HepG2 (cell line): ENCODE results near the gene MRI1. TPM values are rescaled to one million over a fixed set of nuclear protein-coding genes. Genes with fewer than 3 reads are reported as not detected.

ENCODE experiments used
- CENPT ChIP-seq: sonication (generic); formaldehyde crosslinking; IDR thresholded peaks from 2 replicates; pipeline ENCODE4 v1.8.0; 2022; ENCODE audit warnings: low read depth, mild to moderate bottlenecking, moderate library complexity, missing genetic modification reagents
- CENPX ChIP-seq: sonication (generic); formaldehyde crosslinking; IDR thresholded peaks from 2 replicates; pipeline ENCODE4 v1.9.0; 2021; ENCODE audit warnings: mild to moderate bottlenecking, missing genetic modification reagents, moderate library complexity
- DPF2 ChIP-seq: sonication (generic); formaldehyde crosslinking; IDR thresholded peaks from 2 replicates; pipeline ENCODE4 v1.4.0; 2020; ENCODE audit warnings: mild to moderate bottlenecking, low read depth, missing genetic modification reagents, borderline replicate concordance
- GTF2F1 ChIP-seq: fragments of 150-350 bp; IDR thresholded peaks from 2 replicates; pipeline ENCODE4 v1.6.1; 2014; ENCODE audit warnings: low read length
- HNRNPK ChIP-seq: fragments of 200-400 bp; formaldehyde crosslinking; IDR thresholded peaks from 2 replicates; pipeline ENCODE4 v1.6.1; 2018; ENCODE audit warnings: low read length, low read depth, moderate library complexity, mild to moderate bottlenecking; ENCODE audit not compliant: poor library complexity, severe bottlenecking
- KLF12 ChIP-seq: sonication (generic); formaldehyde crosslinking; IDR thresholded peaks from 2 replicates; pipeline ENCODE4 v1.4.0; 2020; ENCODE audit warnings: missing genetic modification reagents, borderline replicate concordance
- NFIC ChIP-seq: IDR thresholded peaks from 2 replicates; pipeline ENCODE4 v1.6.1; 2012; ENCODE audit warnings: mild to moderate bottlenecking, low read length, inconsistent platforms
- SALL1 ChIP-seq: sonication (generic); formaldehyde crosslinking; IDR thresholded peaks from 2 replicates; pipeline ENCODE4 v1.8.0; 2022; ENCODE audit warnings: mild to moderate bottlenecking, missing genetic modification reagents
- ZNF652 ChIP-seq: IDR thresholded peaks from 2 replicates; pipeline ENCODE4 v1.6.1; 2016; ENCODE audit warnings: low read depth, borderline replicate concordance
- ZNF788 ChIP-seq: sonication (generic); formaldehyde crosslinking; IDR thresholded peaks from 2 replicates; pipeline ENCODE4 v1.5.0; 2020; ENCODE audit warnings: mild to moderate bottlenecking, missing genetic modification reagents, borderline replicate concordance
- polyA plus RNA-seq, 8 experiments: library from polyadenylated mRNA; depleted of rRNA in 3 of 8; stranded (reverse) in 7 of 8; unstranded in 1 of 8; fragments of >200 nt; fragmentation: Illumina TruSeq in 4 of 8; extraction: Trizol in 4 of 8; gene quantifications; 2 replicates each; pipeline versions ENCODE4 v1.2.1 to v1.2.3, GENCODE V29; 2011 to 2016; ENCODE audit warnings: low read depth in 4 of 8, missing spikeins in 1 of 8, mixed read lengths in 1 of 8; ENCODE audit not compliant: insufficient read depth in 1 of 8
- total RNA-seq, 5 experiments: library from RNA; depleted of rRNA; stranded (reverse); fragments of >200 nt; fragmentation: Illumina TruSeq; extraction: Trizol; gene quantifications; 2 replicates each; pipeline ENCODE4 v1.2.3, GENCODE V29; 2016; ENCODE audit warnings: low read depth in 1 of 5
- TF ChIP-seq, protein P1 (sequence below): sonication (generic); formaldehyde crosslinking; IDR thresholded peaks from 2 replicates; pipeline ENCODE4 v1.9.0; 2021; ENCODE audit warnings: mild to moderate bottlenecking, missing genetic modification reagents
- TF ChIP-seq, protein P2 (sequence below): sonication (generic); formaldehyde crosslinking; IDR thresholded peaks from 2 replicates; pipeline ENCODE4 v1.5.1; 2020; ENCODE audit warnings: missing genetic modification reagents, mild to moderate bottlenecking, borderline replicate concordance
- TF ChIP-seq, protein P3 (sequence below): sonication (generic); formaldehyde crosslinking; IDR thresholded peaks from 2 replicates; pipeline ENCODE4 v1.4.0; 2020; ENCODE audit warnings: missing genetic modification reagents
- TF ChIP-seq, protein P4 (sequence below): sonication (generic); formaldehyde crosslinking; conservative IDR thresholded peaks from 2 replicates; pipeline ENCODE4 v1.8.0; 2022; ENCODE audit warnings: mild to moderate bottlenecking, moderate library complexity, missing genetic modification reagents
- TF ChIP-seq, protein P5 (sequence below): sonication (generic); formaldehyde crosslinking; IDR thresholded peaks from 2 replicates; pipeline ENCODE4 v1.8.1; 2023; ENCODE audit warnings: mild to moderate bottlenecking, moderate library complexity, missing genetic modification reagents

The MRI1 gene
- total and polyA plus RNA-seq, 2 of the 13 experiments (the other 11 are each of a cell fraction or from before 2014, with no cell fraction given): 20.1 to 20.6 TPM

DNA sequence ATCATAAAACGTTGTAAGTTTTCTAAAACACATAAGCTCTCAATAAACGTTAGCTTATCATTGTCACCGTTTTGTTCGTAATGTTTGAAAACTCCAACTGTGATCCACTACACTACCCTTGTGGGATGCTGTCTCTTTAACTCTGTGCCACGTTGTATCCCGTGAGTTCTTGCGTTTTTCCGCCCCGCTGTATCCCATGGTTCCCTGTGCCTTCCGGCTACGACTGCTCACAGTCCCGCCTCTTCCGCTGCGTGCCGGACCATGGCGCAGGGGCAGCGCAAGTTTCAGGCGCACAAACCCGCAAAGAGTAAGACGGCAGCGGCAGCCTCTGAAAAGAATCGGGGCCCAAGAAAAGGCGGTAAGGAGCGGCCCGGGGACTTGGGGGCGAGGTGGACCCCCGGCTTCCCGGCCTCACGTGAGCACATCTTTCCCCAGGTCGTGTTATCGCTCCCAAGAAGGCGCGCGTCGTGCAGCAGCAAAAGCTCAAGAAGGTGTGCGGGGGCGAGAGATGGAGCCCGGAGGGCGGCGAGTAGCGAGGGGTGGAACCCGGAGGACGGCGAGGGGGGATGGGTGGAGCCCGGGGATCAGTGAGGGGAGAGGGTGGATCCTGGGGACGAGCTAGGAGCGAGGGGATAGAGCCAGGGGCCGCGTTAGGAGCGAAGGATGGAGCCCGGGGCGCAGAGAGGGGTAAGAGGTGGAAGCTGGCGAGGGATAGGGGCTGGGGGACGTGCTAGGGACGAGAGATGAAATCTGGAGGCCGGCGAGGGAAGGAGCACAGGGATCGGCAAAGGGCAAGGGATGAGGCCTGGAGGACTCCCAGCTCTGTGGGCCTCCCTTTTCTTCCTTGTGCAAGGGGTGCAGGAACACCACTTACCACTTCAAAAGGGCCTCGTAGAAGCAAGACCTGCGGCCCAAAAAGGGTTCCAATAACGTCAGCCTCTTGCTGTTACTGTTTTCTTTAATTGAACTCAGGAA, 10.2 kb downstream of the MRI1 start, which contains the start of gene C19orf53 (continued):
- TF ChIP-seq HNRNPK (no peak), CENPT (CRISPR knock-in tag) (no peak), NFIC (no peak), ZNF788 (CRISPR knock-in tag) (peak; percentile 93; the same call in 1 of the 2 replicates), ZNF652 (no peak), CENPX (CRISPR knock-in tag) (no peak), SALL1 (CRISPR knock-in tag) (peak; percentile 84), DPF2 (no peak), GTF2F1 (peak; percentile 90), KLF12 (CRISPR knock-in tag) (peak; percentile 61; the same call in 1 of the 2 replicates)
- TF ChIP-seq, protein P1, sequence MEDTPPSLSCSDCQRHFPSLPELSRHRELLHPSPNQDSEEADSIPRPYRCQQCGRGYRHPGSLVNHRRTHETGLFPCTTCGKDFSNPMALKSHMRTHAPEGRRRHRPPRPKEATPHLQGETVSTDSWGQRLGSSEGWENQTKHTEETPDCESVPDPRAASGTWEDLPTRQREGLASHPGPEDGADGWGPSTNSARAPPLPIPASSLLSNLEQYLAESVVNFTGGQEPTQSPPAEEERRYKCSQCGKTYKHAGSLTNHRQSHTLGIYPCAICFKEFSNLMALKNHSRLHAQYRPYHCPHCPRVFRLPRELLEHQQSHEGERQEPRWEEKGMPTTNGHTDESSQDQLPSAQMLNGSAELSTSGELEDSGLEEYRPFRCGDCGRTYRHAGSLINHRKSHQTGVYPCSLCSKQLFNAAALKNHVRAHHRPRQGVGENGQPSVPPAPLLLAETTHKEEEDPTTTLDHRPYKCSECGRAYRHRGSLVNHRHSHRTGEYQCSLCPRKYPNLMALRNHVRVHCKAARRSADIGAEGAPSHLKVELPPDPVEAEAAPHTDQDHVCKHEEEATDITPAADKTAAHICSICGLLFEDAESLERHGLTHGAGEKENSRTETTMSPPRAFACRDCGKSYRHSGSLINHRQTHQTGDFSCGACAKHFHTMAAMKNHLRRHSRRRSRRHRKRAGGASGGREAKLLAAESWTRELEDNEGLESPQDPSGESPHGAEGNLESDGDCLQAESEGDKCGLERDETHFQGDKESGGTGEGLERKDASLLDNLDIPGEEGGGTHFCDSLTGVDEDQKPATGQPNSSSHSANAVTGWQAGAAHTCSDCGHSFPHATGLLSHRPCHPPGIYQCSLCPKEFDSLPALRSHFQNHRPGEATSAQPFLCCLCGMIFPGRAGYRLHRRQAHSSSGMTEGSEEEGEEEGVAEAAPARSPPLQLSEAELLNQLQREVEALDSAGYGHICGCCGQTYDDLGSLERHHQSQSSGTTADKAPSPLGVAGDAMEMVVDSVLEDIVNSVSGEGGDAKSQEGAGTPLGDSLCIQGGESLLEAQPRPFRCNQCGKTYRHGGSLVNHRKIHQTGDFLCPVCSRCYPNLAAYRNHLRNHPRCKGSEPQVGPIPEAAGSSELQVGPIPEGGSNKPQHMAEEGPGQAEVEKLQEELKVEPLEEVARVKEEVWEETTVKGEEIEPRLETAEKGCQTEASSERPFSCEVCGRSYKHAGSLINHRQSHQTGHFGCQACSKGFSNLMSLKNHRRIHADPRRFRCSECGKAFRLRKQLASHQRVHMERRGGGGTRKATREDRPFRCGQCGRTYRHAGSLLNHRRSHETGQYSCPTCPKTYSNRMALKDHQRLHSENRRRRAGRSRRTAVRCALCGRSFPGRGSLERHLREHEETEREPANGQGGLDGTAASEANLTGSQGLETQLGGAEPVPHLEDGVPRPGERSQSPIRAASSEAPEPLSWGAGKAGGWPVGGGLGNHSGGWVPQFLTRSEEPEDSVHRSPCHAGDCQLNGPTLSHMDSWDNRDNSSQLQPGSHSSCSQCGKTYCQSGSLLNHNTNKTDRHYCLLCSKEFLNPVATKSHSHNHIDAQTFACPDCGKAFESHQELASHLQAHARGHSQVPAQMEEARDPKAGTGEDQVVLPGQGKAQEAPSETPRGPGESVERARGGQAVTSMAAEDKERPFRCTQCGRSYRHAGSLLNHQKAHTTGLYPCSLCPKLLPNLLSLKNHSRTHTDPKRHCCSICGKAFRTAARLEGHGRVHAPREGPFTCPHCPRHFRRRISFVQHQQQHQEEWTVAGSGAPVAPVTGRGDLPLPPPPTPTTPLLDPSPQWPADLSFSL (CRISPR knock-in tag): no peak
- TF ChIP-seq, protein P2, sequence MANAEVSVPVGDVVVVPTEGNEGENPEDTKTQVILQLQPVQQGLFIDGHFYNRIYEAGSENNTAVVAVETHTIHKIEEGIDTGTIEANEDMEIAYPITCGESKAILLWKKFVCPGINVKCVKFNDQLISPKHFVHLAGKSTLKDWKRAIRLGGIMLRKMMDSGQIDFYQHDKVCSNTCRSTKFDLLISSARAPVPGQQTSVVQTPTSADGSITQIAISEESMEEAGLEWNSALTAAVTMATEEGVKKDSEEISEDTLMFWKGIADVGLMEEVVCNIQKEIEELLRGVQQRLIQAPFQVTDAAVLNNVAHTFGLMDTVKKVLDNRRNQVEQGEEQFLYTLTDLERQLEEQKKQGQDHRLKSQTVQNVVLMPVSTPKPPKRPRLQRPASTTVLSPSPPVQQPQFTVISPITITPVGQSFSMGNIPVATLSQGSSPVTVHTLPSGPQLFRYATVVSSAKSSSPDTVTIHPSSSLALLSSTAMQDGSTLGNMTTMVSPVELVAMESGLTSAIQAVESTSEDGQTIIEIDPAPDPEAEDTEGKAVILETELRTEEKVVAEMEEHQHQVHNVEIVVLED: peak; percentile 96
- TF ChIP-seq, protein P3, sequence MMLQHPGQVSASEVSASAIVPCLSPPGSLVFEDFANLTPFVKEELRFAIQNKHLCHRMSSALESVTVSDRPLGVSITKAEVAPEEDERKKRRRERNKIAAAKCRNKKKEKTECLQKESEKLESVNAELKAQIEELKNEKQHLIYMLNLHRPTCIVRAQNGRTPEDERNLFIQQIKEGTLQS: peak; percentile 44; the same call in 1 of the 2 replicates
- TF ChIP-seq, protein P4, sequence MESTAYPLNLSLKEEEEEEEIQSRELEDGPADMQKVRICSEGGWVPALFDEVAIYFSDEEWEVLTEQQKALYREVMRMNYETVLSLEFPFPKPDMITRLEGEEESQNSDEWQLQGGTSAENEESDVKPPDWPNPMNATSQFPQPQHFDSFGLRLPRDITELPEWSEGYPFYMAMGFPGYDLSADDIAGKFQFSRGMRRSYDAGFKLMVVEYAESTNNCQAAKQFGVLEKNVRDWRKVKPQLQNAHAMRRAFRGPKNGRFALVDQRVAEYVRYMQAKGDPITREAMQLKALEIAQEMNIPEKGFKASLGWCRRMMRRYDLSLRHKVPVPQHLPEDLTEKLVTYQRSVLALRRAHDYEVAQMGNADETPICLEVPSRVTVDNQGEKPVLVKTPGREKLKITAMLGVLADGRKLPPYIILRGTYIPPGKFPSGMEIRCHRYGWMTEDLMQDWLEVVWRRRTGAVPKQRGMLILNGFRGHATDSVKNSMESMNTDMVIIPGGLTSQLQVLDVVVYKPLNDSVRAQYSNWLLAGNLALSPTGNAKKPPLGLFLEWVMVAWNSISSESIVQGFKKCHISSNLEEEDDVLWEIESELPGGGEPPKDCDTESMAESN (CRISPR knock-in tag): peak; percentile 93
- TF ChIP-seq, protein P5, sequence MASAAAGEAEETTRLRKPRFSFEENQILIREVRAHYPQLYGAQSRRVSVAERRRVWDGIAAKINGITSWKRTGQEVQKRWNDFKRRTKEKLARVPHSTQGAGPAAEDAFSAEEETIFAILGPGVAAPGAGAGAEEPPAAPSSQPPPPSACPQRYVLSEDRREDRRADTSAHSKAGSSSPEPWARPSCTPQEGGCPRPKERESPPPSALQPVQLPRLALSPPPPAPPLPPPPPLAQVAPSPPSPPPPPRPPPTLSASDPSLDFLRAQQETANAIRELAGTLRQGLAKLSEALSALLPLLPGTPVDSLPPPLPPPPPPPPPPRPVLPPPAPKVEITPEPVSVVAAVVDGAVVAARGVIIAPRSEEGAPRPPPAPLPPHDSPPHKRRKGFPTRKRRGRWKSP (CRISPR knock-in tag): peak; percentile 100
